ENCODE results near the gene ZNF80. TPM values are rescaled to one million over a fixed set of nuclear protein-coding genes. Genes with fewer than 3 reads are reported as not detected.
A peak's percentile ranks its signal among the peaks of the same experiment; 100 is the strongest.

ZNF80 gene
- total and polyA plus RNA-seq, 2 donors from 2014 or later: 0.28 TPM; not detected in 1

DNA sequence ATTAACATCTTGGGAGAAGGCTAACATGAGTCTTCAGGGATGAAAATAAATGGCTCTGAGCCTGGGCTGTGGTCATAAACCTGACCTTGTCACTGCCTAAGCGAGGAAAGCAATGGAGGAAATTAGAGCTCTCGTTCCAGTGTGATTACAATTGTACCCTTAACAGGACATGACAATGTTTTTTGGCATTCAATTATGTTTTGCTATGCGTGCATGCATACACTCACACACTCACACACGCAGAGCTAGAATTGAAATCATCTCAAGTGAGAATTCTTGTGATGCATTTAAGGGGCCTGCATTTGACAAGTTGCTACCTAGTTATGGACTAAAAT, 24.1 kb downstream of the ZNF80 start:
- TF ChIP-seq, protein P1, sequence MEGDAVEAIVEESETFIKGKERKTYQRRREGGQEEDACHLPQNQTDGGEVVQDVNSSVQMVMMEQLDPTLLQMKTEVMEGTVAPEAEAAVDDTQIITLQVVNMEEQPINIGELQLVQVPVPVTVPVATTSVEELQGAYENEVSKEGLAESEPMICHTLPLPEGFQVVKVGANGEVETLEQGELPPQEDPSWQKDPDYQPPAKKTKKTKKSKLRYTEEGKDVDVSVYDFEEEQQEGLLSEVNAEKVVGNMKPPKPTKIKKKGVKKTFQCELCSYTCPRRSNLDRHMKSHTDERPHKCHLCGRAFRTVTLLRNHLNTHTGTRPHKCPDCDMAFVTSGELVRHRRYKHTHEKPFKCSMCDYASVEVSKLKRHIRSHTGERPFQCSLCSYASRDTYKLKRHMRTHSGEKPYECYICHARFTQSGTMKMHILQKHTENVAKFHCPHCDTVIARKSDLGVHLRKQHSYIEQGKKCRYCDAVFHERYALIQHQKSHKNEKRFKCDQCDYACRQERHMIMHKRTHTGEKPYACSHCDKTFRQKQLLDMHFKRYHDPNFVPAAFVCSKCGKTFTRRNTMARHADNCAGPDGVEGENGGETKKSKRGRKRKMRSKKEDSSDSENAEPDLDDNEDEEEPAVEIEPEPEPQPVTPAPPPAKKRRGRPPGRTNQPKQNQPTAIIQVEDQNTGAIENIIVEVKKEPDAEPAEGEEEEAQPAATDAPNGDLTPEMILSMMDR (IDR thresholded peaks at IDR 0.05; ENCODE audit: borderline replicate concordance, extremely low read depth, insufficient read depth): no peak
- peak overlapping the region in 2 of 3 donors; percentile 4 to 35 for H3K4me3 ChIP-seq (ENCODE audit: low read length in 3 of 3)
- H3K36me3 ChIP-seq (ENCODE audit: control insufficient read depth in 2 of 3, insufficient read depth in 3 of 3, low read length in 3 of 3): no peaks in the 10 kb centered on the region
- peak overlapping the region in 1 of 3 donors; percentile 35 for H3K9ac ChIP-seq (ENCODE audit: low read length in 3 of 3)
- FAIRE-seq: no peak
- no peak overlapping the region for H3K27ac ChIP-seq (ENCODE audit: low read depth in 2 of 2, low read length in 2 of 2)
- H3K9me3 ChIP-seq (ENCODE audit: control insufficient read depth in 2 of 3, insufficient read depth in 1 of 3, low read length in 3 of 3): no peaks in the 10 kb centered on the region
- peak in 2 of 5 donors; percentile 24 to 36 for DNase-seq
- H3K4me1 ChIP-seq (ENCODE audit: control insufficient read depth in 2 of 3, insufficient read depth in 2 of 3, low read depth in 1 of 3, low read length in 3 of 3): peaks cover 0 to 7% (median 0%) of the 10 kb centered on the region in 3 donors
- intact Hi-C loops (cut with DNase I): no loop called here
- no peaks in the 10 kb centered on the region for H3K27me3 ChIP-seq (ENCODE audit: control insufficient read depth, insufficient read depth, low read length)

DNA sequence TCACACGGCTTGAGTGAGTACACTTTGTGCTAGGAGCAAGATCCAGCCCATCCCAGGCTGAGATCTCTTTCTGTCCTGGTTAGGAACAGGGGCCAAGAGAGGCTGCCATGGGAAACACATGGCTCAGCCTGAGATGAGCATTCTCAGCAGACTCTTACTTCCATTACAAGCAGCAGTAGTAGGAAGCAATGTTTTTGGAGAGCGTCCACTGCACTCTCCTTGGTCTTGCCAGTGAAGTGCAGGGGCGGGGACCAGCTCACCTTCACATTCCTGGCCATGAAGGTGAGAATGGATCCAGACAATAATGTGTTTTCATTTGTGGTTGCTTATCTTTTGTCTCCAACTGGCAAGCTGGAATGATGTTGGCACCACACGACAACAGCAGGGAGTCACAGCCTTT, 24.7 kb downstream of the ZNF80 start:
- H3K4me3 ChIP-seq (ENCODE audit: low read length in 3 of 3): no peak overlapping the region
- H3K9me3 ChIP-seq (ENCODE audit: control insufficient read depth in 2 of 3, insufficient read depth in 1 of 3, low read length in 3 of 3): no peaks in the 10 kb centered on the region
- no peaks in the 10 kb centered on the region for H3K27me3 ChIP-seq (ENCODE audit: control insufficient read depth, insufficient read depth, low read length)
- H3K36me3 ChIP-seq (ENCODE audit: control insufficient read depth in 2 of 3, insufficient read depth in 3 of 3, low read length in 3 of 3): no peaks in the 10 kb centered on the region
- no peak for DNase-seq
- H3K4me1 ChIP-seq (ENCODE audit: control insufficient read depth in 2 of 3, insufficient read depth in 2 of 3, low read depth in 1 of 3, low read length in 3 of 3): peaks cover 0 to 7% (median 0%) of the 10 kb centered on the region in 3 donors
- H3K9ac ChIP-seq (ENCODE audit: low read length in 3 of 3): no peak overlapping the region
- H3K27ac ChIP-seq (ENCODE audit: low read depth in 2 of 2, low read length in 2 of 2): no peak overlapping the region
- intact Hi-C loops (cut with DNase I): no loop called here
- no peak for FAIRE-seq
- TF ChIP-seq, protein P1 (IDR thresholded peaks at IDR 0.05; ENCODE audit: borderline replicate concordance, extremely low read depth, insufficient read depth): no peak

DNA sequence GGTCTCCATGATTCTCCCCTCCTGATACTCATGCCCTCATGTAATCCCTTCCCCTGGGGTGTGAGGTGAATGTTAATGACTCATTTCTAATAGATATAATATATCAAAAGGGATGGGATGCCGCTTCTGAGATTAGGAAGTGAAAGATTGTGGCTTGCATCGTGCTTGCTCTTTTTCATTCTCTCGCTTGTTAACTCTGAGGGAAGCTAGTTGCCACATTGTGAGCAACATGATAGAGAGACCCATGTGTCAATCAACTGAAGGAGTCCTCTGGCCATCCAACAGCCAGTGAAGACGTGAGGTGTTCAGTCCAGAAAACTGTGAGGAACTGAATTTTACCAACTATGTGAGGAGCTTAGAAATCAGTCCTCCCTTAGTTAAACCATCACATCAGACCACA, 29.6 kb downstream of the ZNF80 start:
- Histone ChIP-seq H3K4me3 (ENCODE audit: low read length in 3 of 3) (no peak overlapping the region), H3K9me3 (ENCODE audit: control insufficient read depth in 2 of 3, insufficient read depth in 1 of 3, low read length in 3 of 3) (no peaks in the 10 kb centered on the region), H3K4me1 (ENCODE audit: control insufficient read depth in 2 of 3, insufficient read depth in 2 of 3, low read depth in 1 of 3, low read length in 3 of 3) (no peaks in the 10 kb centered on the region), H3K27me3 (ENCODE audit: control insufficient read depth, insufficient read depth, low read length) (no peaks in the 10 kb centered on the region), H3K27ac (ENCODE audit: low read depth in 2 of 2, low read length in 2 of 2) (no peak overlapping the region), H3K9ac (ENCODE audit: low read length in 3 of 3) (no peak overlapping the region), H3K36me3 (ENCODE audit: control insufficient read depth in 2 of 3, insufficient read depth in 3 of 3, low read length in 3 of 3) (no peaks in the 10 kb centered on the region)
- no peak for FAIRE-seq
- intact Hi-C loops (cut with DNase I): no loop called here
- DNase-seq: no peak
- TF ChIP-seq, protein P1 (IDR thresholded peaks at IDR 0.05; ENCODE audit: borderline replicate concordance, extremely low read depth, insufficient read depth): no peak

DNA sequence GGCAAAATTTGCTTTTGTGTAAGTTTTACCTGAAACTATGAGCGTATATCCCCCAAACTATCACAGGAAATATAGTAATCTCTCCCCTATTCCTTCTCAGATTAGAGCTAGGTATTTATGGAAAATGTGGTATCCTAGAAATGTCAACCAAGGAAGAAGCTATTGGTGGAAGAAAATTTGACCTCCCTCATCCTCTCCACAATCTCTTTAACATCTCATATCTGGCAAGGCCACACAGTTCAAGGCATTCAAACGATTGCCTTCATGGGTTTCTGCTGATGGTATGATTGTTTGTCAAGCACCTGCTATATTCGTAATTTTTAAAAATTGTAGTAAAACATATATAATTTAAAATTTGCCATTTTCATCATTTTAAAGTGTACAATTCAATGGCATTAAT, 31.0 kb downstream of the ZNF80 start:
- TF ChIP-seq, protein P1 (IDR thresholded peaks at IDR 0.05; ENCODE audit: borderline replicate concordance, extremely low read depth, insufficient read depth): no peak
- intact Hi-C loops (cut with DNase I): no loop called here
- Histone ChIP-seq H3K27me3 (ENCODE audit: control insufficient read depth, insufficient read depth, low read length) (no peaks in the 10 kb centered on the region), H3K4me1 (ENCODE audit: control insufficient read depth in 2 of 3, insufficient read depth in 2 of 3, low read depth in 1 of 3, low read length in 3 of 3) (no peaks in the 10 kb centered on the region), H3K27ac (ENCODE audit: low read depth in 2 of 2, low read length in 2 of 2) (no peak overlapping the region), H3K9ac (ENCODE audit: low read length in 3 of 3) (no peak overlapping the region), H3K36me3 (ENCODE audit: control insufficient read depth in 2 of 3, insufficient read depth in 3 of 3, low read length in 3 of 3) (no peaks in the 10 kb centered on the region), H3K9me3 (ENCODE audit: control insufficient read depth in 2 of 3, insufficient read depth in 1 of 3, low read length in 3 of 3) (no peaks in the 10 kb centered on the region), H3K4me3 (ENCODE audit: low read length in 3 of 3) (no peak overlapping the region)
- DNase-seq (no peak), FAIRE-seq (no peak)

All from kidney (tissue), 14 donors.